Neural crest cell (in vitro differentiated cells): ENCODE measurements around the gene SLC37A2. TPM values are rescaled to one million over a fixed set of nuclear protein-coding genes. Genes with fewer than 3 reads are reported as not detected.

Experiments
- DNase-seq: peaks from one replicate; pipeline ENCODE4 v3.0.0; 2021; ENCODE audit warnings: low read depth, mixed read lengths, low spot score
- H3K27ac Mint-ChIP-seq: one replicate; pipeline ENCODE4 v1.8.0; 2021; ENCODE audit warnings: mild to moderate bottlenecking, mixed read lengths; ENCODE audit not compliant: unreplicated experiment
- H3K27me3 Mint-ChIP-seq: 2 replicates; pipeline ENCODE4 v1.8.0; 2021; ENCODE audit warnings: low read depth, mild to moderate bottlenecking, mixed read lengths
- H3K36me3 Mint-ChIP-seq: 2 replicates; pipeline ENCODE4 v1.8.0; 2021; ENCODE audit warnings: low read depth, mild to moderate bottlenecking, mixed read lengths
- H3K4me1 Mint-ChIP-seq: 2 replicates; pipeline ENCODE4 v1.8.0; 2021; ENCODE audit warnings: mixed read lengths
- H3K4me3 Mint-ChIP-seq: one replicate; pipeline ENCODE4 v1.8.0; 2021; ENCODE audit warnings: mild to moderate bottlenecking, mixed read lengths
- H3K9me3 Mint-ChIP-seq: 2 replicates; pipeline ENCODE4 v1.8.0; 2021; ENCODE audit warnings: mixed read lengths
- CTCF ChIP-seq: fragments of 200-600 bp; sonication (generic); conservative IDR thresholded peaks from 2 replicates; pipeline ENCODE4 v1.5.0; 2021; ENCODE audit warnings: antibody characterized with exemption, mild to moderate bottlenecking
- total RNA-seq: library from RNA; stranded (reverse); gene quantifications from 2 replicates; pipeline ENCODE4 v1.2.1, GENCODE V29; 2021

Gene SLC37A2
- total RNA-seq, 1 donor from 2014 or later, result 1.2 TPM

GRCh38 chr11:125071435-125071834 lies 8.3 kb downstream of the SLC37A2 start:
- TF ChIP-seq CTCF, result no peak
- Mint-ChIP-seq H3K27me3 (peaks cover 8% of the 10 kb centered on the region), H3K27ac (no peak overlapping the region), H3K4me3 (no peak overlapping the region), H3K4me1 (peaks cover 5% of the 10 kb centered on the region), H3K9me3 (no peaks in the 10 kb centered on the region), H3K36me3 (no peaks in the 10 kb centered on the region)
- DNase-seq, result no peak

- TF ChIP-seq CTCF, result no peak
- Mint-ChIP-seq H3K4me3 (no peak overlapping the region), H3K36me3 (no peaks in the 10 kb centered on the region), H3K4me1 (peaks cover 5% of the 10 kb centered on the region), H3K27me3 (peaks cover 8% of the 10 kb centered on the region), H3K9me3 (no peaks in the 10 kb centered on the region), H3K27ac (no peak overlapping the region)
- no peak for DNase-seq
Observed at GRCh38 chr11:125071846-125072217, 8.7 kb downstream of the SLC37A2 start.

GRCh38 chr11:125072218-125072960 lies 9.3 kb downstream of the SLC37A2 start:
- Mint-ChIP-seq H3K4me1 (peaks cover 5% of the 10 kb centered on the region), H3K4me3 (no peak overlapping the region), H3K27me3 (peaks cover 4% of the 10 kb centered on the region), H3K9me3 (no peaks in the 10 kb centered on the region), H3K36me3 (no peaks in the 10 kb centered on the region), H3K27ac (no peak overlapping the region)
- no peak for TF ChIP-seq CTCF
- DNase-seq, result no peak

GRCh38 chr11:125072961-125073590 lies 10.0 kb downstream of the SLC37A2 start:
- Mint-ChIP-seq H3K9me3 (no peaks in the 10 kb centered on the region), H3K36me3 (no peaks in the 10 kb centered on the region), H3K4me1 (peaks cover 5% of the 10 kb centered on the region), H3K27ac (no peak overlapping the region), H3K27me3 (peaks cover 4% of the 10 kb centered on the region), H3K4me3 (no peak overlapping the region)
- DNase-seq, result no peak
- TF ChIP-seq CTCF, result no peak

- H3K4me3 Mint-ChIP-seq, result no peak overlapping the region
- no peak for DNase-seq
Observed at GRCh38 chr11:125073616-125074483, 10.7 kb downstream of the SLC37A2 start.

More at GRCh38 chr11:125073616-125074483, 10.7 kb downstream of the SLC37A2 start:
- Mint-ChIP-seq H3K27me3 (peaks cover 4% of the 10 kb centered on the region), H3K4me1 (peaks cover 5% of the 10 kb centered on the region), H3K27ac (no peak overlapping the region), H3K9me3 (no peaks in the 10 kb centered on the region), H3K36me3 (no peaks in the 10 kb centered on the region)
- no peak for TF ChIP-seq CTCF
